ENCODE measurements around the gene NLK.

NLK gene

GRCh38 chr17:28169621-28170349 lies 127.3 kb downstream of the NLK start:
- CTCF ChIA-PET, result no interaction called here
- TF ChIP-seq LEF1 (IDR thresholded peaks at IDR 0.05; ENCODE audit: borderline replicate concordance) (no peak), PKNOX1 (IDR thresholded peaks at IDR 0.05) (no peak), FOXM1 (IDR thresholded peaks at IDR 0.05; ENCODE audit: borderline replicate concordance) (no peak), HDGF (IDR thresholded peaks at IDR 0.05; ENCODE audit: borderline replicate concordance) (no peak), TARDBP (IDR thresholded peaks at IDR 0.05) (no peak), SUZ12 (IDR thresholded peaks at IDR 0.05) (no peak), BHLHE40 (IDR thresholded peaks at IDR 0.05; ENCODE audit: borderline replicate concordance) (no peak), CTBP1 (IDR thresholded peaks at IDR 0.05; ENCODE audit: borderline replicate concordance) (no peak), L3MBTL2 (conservative IDR thresholded peaks at IDR 0.05) (no peak), NFRKB (IDR thresholded peaks at IDR 0.05) (no peak), SP1 (IDR thresholded peaks at IDR 0.05) (no peak), FOXK2 (IDR thresholded peaks at IDR 0.05) (no peak), ARNT (IDR thresholded peaks at IDR 0.05) (no peak)
- POLR2A ChIA-PET, result no interaction called here
- DNase-seq (ENCODE audit: extremely low spot score), result no peak

- TF ChIP-seq ZNF384 (IDR thresholded peaks at IDR 0.05) (no peak), TARDBP (IDR thresholded peaks at IDR 0.05) (no peak), LEF1 (IDR thresholded peaks at IDR 0.05; ENCODE audit: borderline replicate concordance) (no peak), ARNT (IDR thresholded peaks at IDR 0.05) (no peak), PKNOX1 (IDR thresholded peaks at IDR 0.05) (no peak)
- no peak for DNase-seq (ENCODE audit: extremely low spot score)
- CTCF ChIA-PET, result no interaction called here
- POLR2A ChIA-PET, result no interaction called here
Measured at GRCh38 chr17:28170771-28171170, 128.3 kb downstream of the NLK start.

GRCh38 chr17:28173031-28173561 lies 130.6 kb downstream of the NLK start:
- POLR2A ChIA-PET, result no interaction called here
- no peak for DNase-seq (ENCODE audit: extremely low spot score)
- CTCF ChIA-PET, result interaction anchor here (1.2 kb wide), 1 partner anchor 369 kb away, joined by 4 read pairs; no protein-coding TSS in a partner anchor
- TF ChIP-seq NFRKB (IDR thresholded peaks at IDR 0.05), result no peak
- TF ChIP-seq HDGF (IDR thresholded peaks at IDR 0.05; ENCODE audit: borderline replicate concordance), result no peak
- no peak for TF ChIP-seq CTBP1 (IDR thresholded peaks at IDR 0.05; ENCODE audit: borderline replicate concordance)
- no peak for TF ChIP-seq L3MBTL2 (conservative IDR thresholded peaks at IDR 0.05)
- TF ChIP-seq PKNOX1 (IDR thresholded peaks at IDR 0.05), result no peak
- no peak for TF ChIP-seq FOXK2 (IDR thresholded peaks at IDR 0.05)
- TF ChIP-seq FOXA1 (IDR thresholded peaks at IDR 0.05), result no peak
- TF ChIP-seq ELF4 (IDR thresholded peaks at IDR 0.05), result no peak
- TF ChIP-seq FOXM1 (IDR thresholded peaks at IDR 0.05; ENCODE audit: borderline replicate concordance), result no peak
- TF ChIP-seq SUZ12 (IDR thresholded peaks at IDR 0.05), result no peak
- no peak for TF ChIP-seq ZNF384 (IDR thresholded peaks at IDR 0.05)
- TF ChIP-seq LEF1 (IDR thresholded peaks at IDR 0.05; ENCODE audit: borderline replicate concordance), result no peak

- no peak for TF ChIP-seq ARNT (IDR thresholded peaks at IDR 0.05)
- no peak for TF ChIP-seq SUZ12 (IDR thresholded peaks at IDR 0.05)
- TF ChIP-seq FOXA1 (IDR thresholded peaks at IDR 0.05), result no peak
- TF ChIP-seq BHLHE40 (IDR thresholded peaks at IDR 0.05; ENCODE audit: borderline replicate concordance), result no peak
- TF ChIP-seq ELF4 (IDR thresholded peaks at IDR 0.05), result no peak
- no peak for TF ChIP-seq FOXM1 (IDR thresholded peaks at IDR 0.05; ENCODE audit: borderline replicate concordance)
- TF ChIP-seq NFRKB (IDR thresholded peaks at IDR 0.05), result no peak
- TF ChIP-seq PKNOX1 (IDR thresholded peaks at IDR 0.05), result no peak
- no peak for TF ChIP-seq LEF1 (IDR thresholded peaks at IDR 0.05; ENCODE audit: borderline replicate concordance)
- TF ChIP-seq FOXK2 (IDR thresholded peaks at IDR 0.05), result no peak
- TF ChIP-seq ZNF384 (IDR thresholded peaks at IDR 0.05), result no peak
- TF ChIP-seq HDGF (IDR thresholded peaks at IDR 0.05; ENCODE audit: borderline replicate concordance), result no peak
- no peak for TF ChIP-seq SP1 (IDR thresholded peaks at IDR 0.05)
- TF ChIP-seq L3MBTL2 (conservative IDR thresholded peaks at IDR 0.05), result no peak
- no peak for TF ChIP-seq TARDBP (IDR thresholded peaks at IDR 0.05)
- no peak for DNase-seq (ENCODE audit: extremely low spot score)
- POLR2A ChIA-PET, result no interaction called here
- CTCF ChIA-PET, result no interaction called here
Measured at GRCh38 chr17:28173801-28174200, 131.3 kb downstream of the NLK start.

GRCh38 chr17:28174352-28175046 lies 132.0 kb downstream of the NLK start:
- TF ChIP-seq PKNOX1 (IDR thresholded peaks at IDR 0.05), result no peak
- TF ChIP-seq ARNT (IDR thresholded peaks at IDR 0.05), result no peak
- no peak for TF ChIP-seq NFRKB (IDR thresholded peaks at IDR 0.05)
- no peak for TF ChIP-seq ELF4 (IDR thresholded peaks at IDR 0.05)
- no peak for TF ChIP-seq FOXA1 (IDR thresholded peaks at IDR 0.05)
- no peak for TF ChIP-seq FOXK2 (IDR thresholded peaks at IDR 0.05)
- TF ChIP-seq HDGF (IDR thresholded peaks at IDR 0.05; ENCODE audit: borderline replicate concordance), result no peak
- no peak for TF ChIP-seq ZNF384 (IDR thresholded peaks at IDR 0.05)
- no peak for TF ChIP-seq BHLHE40 (IDR thresholded peaks at IDR 0.05; ENCODE audit: borderline replicate concordance)
- no peak for TF ChIP-seq FOXM1 (IDR thresholded peaks at IDR 0.05; ENCODE audit: borderline replicate concordance)
- no peak for DNase-seq (ENCODE audit: extremely low spot score)
- POLR2A ChIA-PET, result no interaction called here
- CTCF ChIA-PET, result interaction anchor here (0.6 kb wide), 1 partner anchor 88 kb away, joined by 3 read pairs; no protein-coding TSS in a partner anchor

Data from HEK293T (cell line).